ENCODE measurements around the gene CSF2RB. TPM values are rescaled to one million over a fixed set of nuclear protein-coding genes. Genes with fewer than 3 reads are reported as not detected.

The CSF2RB gene
- total RNA-seq, 1 experiment from 2014 or later, result not detected

GRCh38 chr22:36951746-36952145 is 38.3 kb downstream of the CSF2RB start:
- Histone ChIP-seq H3K9me2 (ENCODE audit: insufficient read depth) (no peaks in the 10 kb centered on the region), H3K4me1 (replicated peaks; ENCODE audit: insufficient read depth) (no peaks in the 10 kb centered on the region), H3K4me3 (no peak overlapping the region), H3K4me2 (no peak overlapping the region), H2AFZ (no peak overlapping the region), H3K27ac (no peak overlapping the region), H3K27me3 (ENCODE audit: insufficient read depth, low read depth) (no peaks in the 10 kb centered on the region; the same call in 1 of the 2 replicates), H4K20me1 (ENCODE audit: insufficient read depth) (no peaks in the 10 kb centered on the region), H3F3A (ENCODE audit: insufficient read depth, low read depth) (no peaks in the 10 kb centered on the region), H3K36me3 (ENCODE audit: low read depth) (no peaks in the 10 kb centered on the region), H3K9me3 (ENCODE audit: insufficient read depth, low read depth) (no peaks in the 10 kb centered on the region), H3K79me2 (ENCODE audit: low read depth) (no peaks in the 10 kb centered on the region)
- ChIA-PET POLR2A (ENCODE audit: unreplicated experiment) (interaction anchor here (0.7 kb wide), 1 partner anchor 1209 kb away, joined by 3 read pairs; no protein-coding TSS in a partner anchor), CTCF (no interaction called here)
- TF ChIP-seq, protein P1, sequence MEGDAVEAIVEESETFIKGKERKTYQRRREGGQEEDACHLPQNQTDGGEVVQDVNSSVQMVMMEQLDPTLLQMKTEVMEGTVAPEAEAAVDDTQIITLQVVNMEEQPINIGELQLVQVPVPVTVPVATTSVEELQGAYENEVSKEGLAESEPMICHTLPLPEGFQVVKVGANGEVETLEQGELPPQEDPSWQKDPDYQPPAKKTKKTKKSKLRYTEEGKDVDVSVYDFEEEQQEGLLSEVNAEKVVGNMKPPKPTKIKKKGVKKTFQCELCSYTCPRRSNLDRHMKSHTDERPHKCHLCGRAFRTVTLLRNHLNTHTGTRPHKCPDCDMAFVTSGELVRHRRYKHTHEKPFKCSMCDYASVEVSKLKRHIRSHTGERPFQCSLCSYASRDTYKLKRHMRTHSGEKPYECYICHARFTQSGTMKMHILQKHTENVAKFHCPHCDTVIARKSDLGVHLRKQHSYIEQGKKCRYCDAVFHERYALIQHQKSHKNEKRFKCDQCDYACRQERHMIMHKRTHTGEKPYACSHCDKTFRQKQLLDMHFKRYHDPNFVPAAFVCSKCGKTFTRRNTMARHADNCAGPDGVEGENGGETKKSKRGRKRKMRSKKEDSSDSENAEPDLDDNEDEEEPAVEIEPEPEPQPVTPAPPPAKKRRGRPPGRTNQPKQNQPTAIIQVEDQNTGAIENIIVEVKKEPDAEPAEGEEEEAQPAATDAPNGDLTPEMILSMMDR (conservative IDR thresholded peaks at IDR 0.05), result no peak
- no peak for TF ChIP-seq EZH2 (IDR thresholded peaks at IDR 0.05; ENCODE audit: low read depth)
- no TSS peak for BruUV-seq (replicated peaks)
- intact Hi-C loops (cut with micrococcal nuclease; ENCODE audit: unreplicated experiment), result no loop called here
- DNase-seq, result no peak

DNA sequence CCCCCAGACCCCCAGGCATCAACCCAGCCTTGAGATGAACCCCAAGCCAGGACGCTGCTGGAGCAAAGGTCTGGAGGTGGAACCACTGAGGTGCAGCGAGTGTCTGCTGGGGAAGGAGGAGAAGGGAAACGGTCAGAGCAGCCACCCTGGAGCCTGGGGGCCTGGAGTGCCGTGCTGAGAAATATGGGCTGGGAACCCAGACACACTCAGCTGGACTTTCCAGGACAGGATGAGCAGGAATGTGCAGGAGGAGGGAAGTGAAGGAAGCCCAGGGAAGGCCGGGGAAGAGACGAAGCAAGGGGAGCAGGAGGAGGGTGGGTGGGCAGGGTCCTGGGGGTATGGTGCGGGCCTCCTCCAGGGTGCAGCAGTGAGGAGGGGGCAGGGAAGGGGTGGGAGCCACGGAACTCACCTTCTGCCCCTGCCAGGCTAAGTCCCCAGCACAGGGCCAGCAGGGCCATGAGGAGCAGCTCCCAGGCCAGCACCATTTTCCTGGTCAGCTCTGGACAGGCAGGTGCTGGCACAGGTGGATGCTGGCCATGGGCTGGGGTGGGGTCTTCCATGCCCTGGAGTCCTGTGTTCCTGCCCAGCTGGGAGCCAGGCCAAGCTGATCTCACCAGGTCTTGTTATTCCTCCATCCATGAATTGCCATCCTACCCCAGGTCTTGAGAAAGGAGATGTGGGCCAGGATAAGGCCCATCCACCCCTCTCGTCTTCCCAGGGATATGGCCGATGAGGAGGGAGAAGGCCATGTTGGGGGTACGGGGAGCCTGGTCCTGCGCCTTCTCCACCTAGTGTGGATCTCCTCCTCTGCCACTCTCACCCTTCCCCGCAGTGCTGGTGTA is 40.0 kb downstream of the CSF2RB start:
- no peaks in the 10 kb centered on the region for H4K20me1 ChIP-seq (ENCODE audit: insufficient read depth)
- H3K4me1 ChIP-seq (replicated peaks; ENCODE audit: insufficient read depth), result no peaks in the 10 kb centered on the region
- no peak overlapping the region for H3K4me2 ChIP-seq
- H3K9me2 ChIP-seq (ENCODE audit: insufficient read depth), result no peaks in the 10 kb centered on the region
- BruUV-seq (replicated peaks), result no TSS peak
- ChIA-PET CTCF (no interaction called here), POLR2A (ENCODE audit: unreplicated experiment) (no interaction called here)
- peaks cover 2% of the 10 kb centered on the region; the same call in 1 of the 2 replicates for H3K9me3 ChIP-seq (ENCODE audit: insufficient read depth, low read depth)
- intact Hi-C loops (cut with micrococcal nuclease; ENCODE audit: unreplicated experiment), result no loop called here
- no peaks in the 10 kb centered on the region for H3K36me3 ChIP-seq (ENCODE audit: low read depth)
- H2AFZ ChIP-seq, result no peak overlapping the region
- no peak overlapping the region for H3K4me3 ChIP-seq
- H3K27me3 ChIP-seq (ENCODE audit: insufficient read depth, low read depth), result no peaks in the 10 kb centered on the region; the same call in 1 of the 2 replicates
- TF ChIP-seq, protein P1 (conservative IDR thresholded peaks at IDR 0.05), result no peak
- no peak for TF ChIP-seq EZH2 (IDR thresholded peaks at IDR 0.05; ENCODE audit: low read depth)
- no peak overlapping the region for H3K27ac ChIP-seq
- H3K79me2 ChIP-seq (ENCODE audit: low read depth), result no peaks in the 10 kb centered on the region
- H3F3A ChIP-seq (ENCODE audit: insufficient read depth, low read depth), result 0 out of 2 replicates have a peak, but pooled peaks cover 2% of the 10 kb centered on the region
- no peak for DNase-seq

- DNase-seq, result no peak
- no peak overlapping the region for H3K4me2 ChIP-seq
- no peaks in the 10 kb centered on the region for H3K36me3 ChIP-seq (ENCODE audit: low read depth)
- 0 out of 2 replicates have a peak, but pooled peaks cover 2% of the 10 kb centered on the region for H3F3A ChIP-seq (ENCODE audit: insufficient read depth, low read depth)
- no peaks in the 10 kb centered on the region for H4K20me1 ChIP-seq (ENCODE audit: insufficient read depth)
- BruUV-seq (replicated peaks), result no TSS peak
- intact Hi-C loops (cut with micrococcal nuclease; ENCODE audit: unreplicated experiment), result no loop called here
- H3K4me1 ChIP-seq (replicated peaks; ENCODE audit: insufficient read depth), result no peaks in the 10 kb centered on the region
- H3K9me3 ChIP-seq (ENCODE audit: insufficient read depth, low read depth), result peaks cover 2% of the 10 kb centered on the region; the same call in 1 of the 2 replicates
- no peak for TF ChIP-seq EZH2 (IDR thresholded peaks at IDR 0.05; ENCODE audit: low read depth)
- TF ChIP-seq, protein P1 (conservative IDR thresholded peaks at IDR 0.05), result no peak
- no peak overlapping the region for H3K4me3 ChIP-seq
- H2AFZ ChIP-seq, result no peak overlapping the region
- POLR2A ChIA-PET (ENCODE audit: unreplicated experiment), result interaction anchor here (0.6 kb wide), 1 partner anchor 490 kb away, joined by 7 read pairs; no protein-coding TSS in a partner anchor
- CTCF ChIA-PET, result no interaction called here
- H3K27me3 ChIP-seq (ENCODE audit: insufficient read depth, low read depth), result peaks cover 3% of the 10 kb centered on the region; the same call in 1 of the 2 replicates
- H3K27ac ChIP-seq, result no peak overlapping the region
- H3K9me2 ChIP-seq (ENCODE audit: insufficient read depth), result no peaks in the 10 kb centered on the region
- H3K79me2 ChIP-seq (ENCODE audit: low read depth), result no peaks in the 10 kb centered on the region
Observed at GRCh38 chr22:36954251-36955014, 41.0 kb downstream of the CSF2RB start.
